Activated CD8-positive, alpha-beta memory T cell treated with anti-CD3 and anti-CD28 coated beads for 36 hours (primary cell): ENCODE measurements around the gene CCDC9B. TPM values are rescaled to one million over a fixed set of nuclear protein-coding genes. Genes with fewer than 3 reads are reported as not detected.

ENCODE experiments used
- CTCF ChIA-PET: fragments of 350-600 bp; sonication (Branson Sonifier 250); formaldehyde crosslinking; loops from one replicate; lab custom pipeline; 2021; ENCODE audit warnings: antibody characterized with exemption; lab: Charles Lee
- POLR2A ChIA-PET: fragments of 350-600 bp; sonication (Branson Sonifier 250); formaldehyde crosslinking; loops from one replicate; lab custom pipeline; 2021; ENCODE audit warnings: antibody characterized with exemption; lab: Charles Lee
- total RNA-seq, 2 experiments: library from RNA; stranded (reverse); gene quantifications; one replicate each; pipeline ENCODE4 v1.2.3, GENCODE V29; 2021

CCDC9B gene
- under 1 TPM; 0.17 to 0.34 TPM for total RNA-seq

DNA sequence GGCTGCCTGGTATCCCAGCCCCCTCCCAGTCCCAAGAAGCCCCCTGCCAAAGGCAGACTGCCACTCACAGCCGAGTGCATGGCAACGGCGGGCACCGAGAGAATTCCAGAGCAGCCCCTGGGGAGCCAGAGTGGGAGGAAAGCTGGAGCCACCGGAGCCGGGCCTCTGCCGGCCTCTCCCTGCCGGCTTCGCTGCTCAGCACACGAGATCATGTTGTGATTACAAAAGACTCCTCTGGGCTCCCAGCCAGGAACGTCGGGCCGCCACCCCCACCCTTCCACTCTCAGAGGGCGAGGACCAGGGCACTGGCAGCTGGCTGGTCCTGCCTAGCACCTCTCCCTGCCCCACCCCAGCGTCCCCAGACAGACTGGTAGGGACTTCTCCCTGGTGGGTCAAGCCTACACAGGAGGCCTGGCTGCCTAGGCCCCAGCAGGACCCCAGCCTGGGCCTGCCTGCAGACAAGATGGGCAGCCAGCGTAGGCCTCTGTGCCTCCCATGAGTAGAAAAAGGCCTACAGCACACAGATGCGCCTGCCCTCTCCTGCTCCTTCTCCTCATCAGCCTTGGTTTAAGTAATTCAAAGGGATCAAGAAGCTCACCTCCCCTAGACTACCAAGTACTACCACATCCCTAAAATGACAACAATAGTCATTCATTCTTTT lies at the start of gene CCDC9B:
Gene CCDC9B, minus strand, starts transcription at position 200 of the 661 bp plus-strand sequence. Its CDS starts 120 bp downstream, at position 80.
- POLR2A ChIA-PET = no interaction called here

GRCh38 chr15:40389824-40390595 lies 49.3 kb upstream of the CCDC9B start:
- ChIA-PET POLR2A (interaction anchor here (0.5 to 2.1 kb wide), 2 partner anchors 8 to 318 kb away, joined by 4 read pairs; no protein-coding TSS in a partner anchor), CTCF (interaction anchor here (1.0 kb wide), 2 partner anchors 32 to 46 kb away, joined by 3 to 4 read pairs; no protein-coding TSS in a partner anchor)

More for the DNA sequence above, at the start of gene CCDC9B:
- CTCF ChIA-PET = interaction anchor here (1.0 to 8.8 kb wide), 9 partner anchors 10 to 81 kb away, joined by 3 to 95 read pairs (median 5); partner anchors contain the start of gene INAFM2

DNA sequence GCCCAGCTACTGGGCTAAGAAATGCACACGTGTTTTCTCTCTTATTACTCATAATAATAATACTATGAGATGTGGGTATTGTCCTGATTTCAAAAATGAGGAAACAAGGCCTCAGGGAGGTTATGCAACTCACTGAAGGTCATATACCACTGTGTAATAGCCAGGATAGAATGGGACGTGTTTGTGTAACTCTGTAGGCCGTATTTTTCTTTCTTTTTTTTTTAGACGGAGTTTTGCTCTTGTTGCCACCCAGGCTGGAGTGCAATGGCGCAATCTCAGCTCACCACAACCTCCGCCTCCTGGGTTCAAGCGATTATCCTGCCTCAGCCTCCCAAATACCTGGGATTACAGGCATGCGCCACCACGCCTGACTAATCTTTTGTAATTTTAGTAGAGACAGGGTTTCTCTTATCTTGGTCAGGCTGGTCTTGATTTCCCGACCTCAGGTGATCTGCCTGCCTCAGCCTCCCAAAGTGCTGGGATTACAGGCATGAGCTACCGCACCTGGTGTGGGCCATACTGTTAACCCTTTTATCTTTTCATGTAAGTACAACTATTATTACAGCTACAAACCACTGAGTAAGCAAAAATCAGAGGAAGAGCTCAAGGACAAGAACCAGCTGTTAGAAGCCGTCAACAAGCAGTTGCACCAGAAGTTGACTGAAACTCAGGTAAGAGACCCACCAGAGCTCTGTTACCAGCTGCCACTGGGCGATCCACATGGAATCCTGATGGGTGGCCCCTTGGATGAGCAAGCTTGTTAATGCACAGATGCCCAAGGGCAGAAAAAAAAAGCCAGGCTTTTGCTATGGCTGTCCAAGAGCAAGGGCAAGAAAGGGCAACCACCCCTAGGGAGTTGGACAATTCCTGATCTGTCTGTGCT lies 48.4 kb upstream of the CCDC9B start:
- ChIA-PET POLR2A (interaction anchor here (0.5 to 2.1 kb wide), 2 partner anchors 9 to 319 kb away, joined by 4 read pairs; no protein-coding TSS in a partner anchor), CTCF (interaction anchor here (1.0 kb wide), 2 partner anchors 33 to 45 kb away, joined by 3 to 4 read pairs; no protein-coding TSS in a partner anchor)

- ChIA-PET CTCF (interaction anchor here (0.7 to 1.1 kb wide), 2 partner anchors 19 to 101 kb away, joined by 3 read pairs; no protein-coding TSS in a partner anchor), POLR2A (no interaction called here)
Observed at GRCh38 chr15:40386480-40386879, 45.7 kb upstream of the CCDC9B start.

- POLR2A ChIA-PET = interaction anchor here (0.6 to 2.1 kb wide), 3 partner anchors 15 to 186 kb away, joined by 3 to 14 read pairs (median 10); partner anchors contain the start of genes IVD and RPUSD2
Observed at GRCh38 chr15:40382580-40383456, 42.1 kb upstream of the CCDC9B start, which contains the start of gene KNSTRN. TSS of gene KNSTRN (plus strand) at chr15:40382721. CDS start at chr15:40382836, 115 bp downstream.

DNA sequence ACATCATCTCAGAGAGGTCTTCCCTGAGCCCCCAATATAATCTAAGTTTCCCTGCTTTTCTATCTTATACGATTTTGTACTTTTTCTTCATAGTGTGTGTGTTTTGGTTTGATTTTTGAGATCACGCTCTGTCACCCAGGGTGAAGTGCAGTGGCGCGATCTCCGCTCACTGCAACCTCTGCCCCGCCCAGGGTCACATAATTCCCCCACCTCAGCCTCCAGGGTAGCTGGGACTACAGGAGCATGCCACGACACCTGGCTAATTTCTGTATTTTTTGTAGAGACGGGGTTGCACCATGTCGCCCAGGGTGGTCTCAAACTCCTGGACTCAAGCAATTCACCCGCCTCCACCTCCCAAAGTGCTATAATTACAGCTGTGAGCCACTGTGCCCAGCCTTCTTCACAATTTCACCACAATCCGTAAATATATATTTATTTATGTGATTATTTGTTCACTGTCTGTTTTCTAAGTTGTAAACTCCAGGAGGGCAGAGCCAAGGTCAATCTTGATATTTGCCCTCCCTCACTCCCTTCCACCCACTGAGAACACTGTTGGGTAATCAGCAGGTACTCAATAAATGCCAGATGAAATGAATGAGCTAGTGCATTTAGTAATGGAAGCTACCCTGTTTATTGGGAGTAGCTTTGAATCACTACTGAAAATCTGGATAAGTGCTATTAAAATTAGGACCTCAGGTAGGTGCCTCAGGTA lies 41.2 kb upstream of the CCDC9B start:
- CTCF ChIA-PET = interaction anchor here (1.2 to 3.1 kb wide), 5 partner anchors 13 to 58 kb away, joined by 3 to 16 read pairs (median 5); partner anchors contain the start of gene IVD
- POLR2A ChIA-PET = interaction anchor here (1.1 to 2.1 kb wide), 2 partner anchors 23 to 187 kb away, joined by 3 to 14 read pairs; partner anchors contain the start of genes IVD and RPUSD2

More at GRCh38 chr15:40382580-40383456, 42.1 kb upstream of the CCDC9B start, which contains the start of gene KNSTRN:
- CTCF ChIA-PET = interaction anchor here (0.6 to 3.1 kb wide), 7 partner anchors 14 to 155 kb away, joined by 3 to 16 read pairs (median 4); partner anchors contain the start of gene IVD

GRCh38 chr15:40380636-40381035 lies 39.9 kb upstream of the CCDC9B start:
- CTCF ChIA-PET = interaction anchor here (1.3 kb wide), 1 partner anchor 15 kb away, joined by 3 read pairs; no protein-coding TSS in a partner anchor

DNA sequence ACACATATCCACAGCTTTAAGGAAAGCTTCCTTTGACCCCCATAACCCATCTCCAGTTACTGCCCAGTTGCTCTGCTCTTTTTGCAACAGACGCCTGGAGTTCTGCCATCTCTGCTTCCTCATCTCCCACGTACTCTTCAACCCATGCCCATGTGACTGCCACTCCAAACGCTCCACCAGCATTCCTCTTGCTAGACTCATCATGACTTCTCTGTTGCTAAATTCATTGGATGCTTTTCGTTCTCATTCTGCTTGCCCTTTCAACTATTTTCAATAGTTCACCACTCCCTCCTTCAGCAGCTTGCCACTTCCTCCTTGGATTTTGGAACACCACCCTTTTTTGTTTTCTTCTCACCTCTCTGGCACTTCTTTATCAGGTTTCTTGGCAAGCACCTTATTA lies 39.1 kb upstream of the CCDC9B start:
- ChIA-PET CTCF (interaction anchor here (0.9 to 1.3 kb wide), 2 partner anchors 14 to 22 kb away, joined by 3 read pairs; partner anchors contain the start of gene DISP2), POLR2A (no interaction called here)

More at GRCh38 chr15:40380636-40381035, 39.9 kb upstream of the CCDC9B start:
- POLR2A ChIA-PET = interaction anchor here (0.7 kb wide), 1 partner anchor 23 kb away, joined by 3 read pairs; the partner anchor contains the start of gene DISP2

DNA sequence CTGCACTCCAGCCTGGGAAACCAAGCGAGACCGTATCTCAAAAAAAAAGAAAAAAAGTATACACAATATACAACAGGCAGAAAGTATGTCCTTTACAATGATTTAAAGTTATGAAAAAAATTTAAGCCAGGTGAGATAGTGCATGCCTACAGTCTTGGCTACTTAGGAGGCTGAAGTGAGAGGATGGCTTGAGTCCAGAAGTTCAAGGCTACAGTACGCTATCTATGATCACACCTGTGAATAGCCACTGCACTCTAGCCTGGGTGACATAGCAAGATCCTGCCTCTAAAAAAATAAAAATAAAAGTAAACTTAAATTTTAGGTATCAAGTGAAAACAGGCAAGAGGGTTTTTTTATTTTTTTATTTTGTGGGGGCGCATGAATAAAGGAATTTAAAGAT lies 38.6 kb upstream of the CCDC9B start:
- CTCF ChIA-PET = interaction anchor here (0.7 to 1.3 kb wide), 3 partner anchors 14 to 159 kb away, joined by 3 read pairs; partner anchors contain the start of gene DISP2
- POLR2A ChIA-PET = no interaction called here

DNA sequence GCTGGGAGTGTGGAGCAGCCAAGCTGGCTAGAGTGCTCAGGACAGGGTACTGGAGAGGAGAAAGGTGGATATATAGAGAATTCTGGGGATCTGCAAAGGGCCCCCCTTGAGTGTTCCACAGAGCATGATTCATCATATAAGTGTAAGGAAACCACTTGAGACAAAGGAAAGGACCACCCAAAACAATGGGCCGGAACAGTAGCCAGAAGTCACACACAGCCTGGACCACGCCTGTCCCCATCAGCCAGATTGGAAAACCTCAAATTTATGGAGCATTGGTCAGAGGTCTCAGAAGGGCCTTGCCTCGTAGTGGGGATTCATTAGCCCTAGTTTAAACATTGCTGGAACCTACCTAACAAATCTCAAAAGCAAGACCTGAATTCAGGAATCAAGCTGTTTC lies 36.9 kb upstream of the CCDC9B start:
- POLR2A ChIA-PET = no interaction called here

DNA sequence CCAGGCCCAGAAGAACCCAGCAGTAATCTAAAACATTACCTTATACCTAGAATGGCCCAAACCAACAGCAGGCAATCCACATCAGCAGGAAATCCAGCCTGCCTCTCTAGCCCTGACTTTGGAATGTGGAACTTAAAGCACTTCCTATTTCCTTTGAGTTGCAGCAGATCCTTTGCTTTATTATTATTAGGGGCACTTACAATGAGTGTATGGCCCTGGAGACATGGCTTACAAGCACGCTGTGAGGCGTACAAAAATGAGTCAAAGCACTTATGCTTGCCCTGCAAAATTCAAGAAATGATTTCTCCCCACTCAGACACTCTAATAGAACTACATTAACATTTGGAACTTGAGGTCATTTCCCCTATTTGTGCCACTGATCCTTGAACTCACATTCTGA lies 32.2 kb upstream of the CCDC9B start:
- ChIA-PET CTCF (interaction anchor here (1.6 kb wide), 1 partner anchor 49 kb away, joined by 6 read pairs; no protein-coding TSS in a partner anchor), POLR2A (interaction anchor here (0.6 kb wide), 1 partner anchor 34 kb away, joined by 4 read pairs; no protein-coding TSS in a partner anchor)

More for the DNA sequence above, 36.9 kb upstream of the CCDC9B start:
- CTCF ChIA-PET = interaction anchor here (0.6 kb wide), 1 partner anchor 13 kb away, joined by 3 read pairs; no protein-coding TSS in a partner anchor

DNA sequence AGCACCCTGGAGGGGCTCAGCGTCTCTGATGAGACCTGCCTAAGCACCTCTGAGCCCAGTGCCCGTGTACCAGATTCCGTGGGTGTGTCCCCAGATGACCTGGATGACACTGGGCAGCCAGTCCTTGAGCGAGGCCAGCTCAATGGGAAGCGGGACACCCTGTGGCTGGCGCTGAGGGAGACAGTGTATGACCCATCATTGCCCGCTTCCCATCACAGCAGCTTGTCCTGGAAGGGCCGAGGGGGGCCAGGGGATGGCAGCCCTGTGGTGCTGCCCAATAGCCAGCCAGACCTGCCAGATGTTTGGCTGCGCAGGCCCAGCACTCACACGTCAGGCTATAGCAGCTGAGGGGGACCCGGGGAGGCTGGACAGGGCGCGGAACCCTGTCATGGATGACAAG lies 29.2 kb upstream of the CCDC9B start:
- POLR2A ChIA-PET = no interaction called here
- CTCF ChIA-PET = interaction anchor here (1.1 to 3.4 kb wide), 4 partner anchors 13 to 51 kb away, joined by 3 to 31 read pairs (median 15); partner anchors contain the start of gene KNSTRN

GRCh38 chr15:40369474-40369869 lies 28.7 kb upstream of the CCDC9B start:
- POLR2A ChIA-PET = interaction anchor here (1.8 kb wide), 1 partner anchor 35 kb away, joined by 5 read pairs; the partner anchor contains the start of gene IVD

DNA sequence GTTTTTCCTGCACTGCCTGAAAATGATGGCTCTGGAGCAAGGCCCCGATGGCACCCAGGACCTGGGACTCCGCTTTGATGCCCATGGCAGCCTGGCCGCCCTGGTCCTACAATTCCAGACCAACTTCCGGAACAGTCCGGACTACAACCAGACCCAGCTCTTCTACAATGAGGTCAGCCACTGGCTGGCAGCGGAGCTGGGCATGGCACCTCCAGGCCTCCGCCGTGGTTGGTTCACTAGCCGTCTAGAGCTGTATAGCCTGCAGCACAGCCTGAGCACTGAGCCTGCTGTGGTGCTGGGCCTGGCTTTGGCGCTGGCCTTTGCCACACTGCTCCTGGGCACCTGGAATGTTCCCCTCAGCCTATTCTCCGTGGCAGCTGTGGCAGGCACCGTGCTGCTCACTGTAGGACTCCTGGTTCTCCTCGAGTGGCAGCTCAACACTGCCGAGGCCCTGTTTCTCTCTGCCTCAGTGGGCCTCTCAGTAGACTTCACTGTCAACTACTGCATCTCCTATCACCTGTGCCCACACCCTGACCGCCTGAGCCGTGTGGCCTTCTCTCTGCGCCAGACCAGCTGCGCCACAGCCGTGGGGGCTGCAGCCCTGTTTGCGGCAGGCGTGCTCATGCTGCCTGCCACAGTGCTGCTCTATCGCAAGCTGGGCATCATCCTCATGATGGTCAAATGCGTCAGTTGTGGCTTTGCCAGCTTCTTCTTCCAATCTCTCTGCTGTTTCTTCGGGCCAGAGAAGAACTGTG lies 28.2 kb upstream of the CCDC9B start:
- CTCF ChIA-PET = interaction anchor here (0.8 to 3.5 kb wide), 12 partner anchors 10 to 329 kb away, joined by 3 to 31 read pairs (median 4); partner anchors contain the start of genes DISP2, IVD, KNSTRN and PLCB2
- POLR2A ChIA-PET = interaction anchor here (1.1 to 1.8 kb wide), 2 partner anchors 36 to 49 kb away, joined by 5 to 7 read pairs; partner anchors contain the start of gene IVD

More at GRCh38 chr15:40369474-40369869, 28.7 kb upstream of the CCDC9B start:
- CTCF ChIA-PET = interaction anchor here (1.1 to 3.4 kb wide), 7 partner anchors 14 to 330 kb away, joined by 3 to 31 read pairs (median 4); partner anchors contain the start of genes KNSTRN and PLCB2
